ENCODE data around the gene IL16. TPM values are rescaled to one million over a fixed set of nuclear protein-coding genes. Genes with fewer than 3 reads are reported as not detected.

Gene IL16
- total and polyA plus RNA-seq, 9 of the 15 experiments (the other 6 are each of a cell fraction or from before 2014, with no cell fraction given): 1.4 to 18.8 (median 10.6) TPM

GRCh38 chr15:81152799-81153198 lies 43.9 kb upstream of the IL16 start:
- no peak for ATAC-seq
- Histone ChIP-seq H3K36me3 (ENCODE audit: control insufficient read depth, insufficient read depth, low read length) (peaks cover 21% of the 10 kb centered on the region; the same call in 1 of the 3 replicates), H3K4me2 (ENCODE audit: insufficient read depth, low read length) (no peak overlapping the region), H2AFZ (ENCODE audit: low read depth, low read length) (no peak overlapping the region), H3K4me1 (replicated peaks in 1 of 2; ENCODE audit: control insufficient read depth in 2 of 2, insufficient read depth in 2 of 2, low read length in 2 of 2) (no peaks in the 10 kb centered on the region; a peak in 2 of 5 replicates), H3K79me2 (ENCODE audit: control insufficient read depth, insufficient read depth, low read length) (no peaks in the 10 kb centered on the region), H3K27me3 (ENCODE audit: control insufficient read depth in 2 of 2, insufficient read depth in 2 of 2, low read length in 2 of 2) (no peaks in the 10 kb centered on the region), H3K9me3 (replicated peaks; ENCODE audit: control insufficient read depth, insufficient read depth, low read depth, low read length) (no peaks in the 10 kb centered on the region), H4K20me1 (replicated peaks; ENCODE audit: control insufficient read depth, insufficient read depth, low read length) (no peaks in the 10 kb centered on the region), H3K9ac (ENCODE audit: insufficient read depth in 1 of 2, low read depth in 2 of 2, low read length in 2 of 2) (no peak overlapping the region), H3K9me1 (ENCODE audit: control insufficient read depth, insufficient read depth, low read length) (no peaks in the 10 kb centered on the region), H3K4me3 (no peak overlapping the region), H3K27ac (ENCODE audit: extremely low read depth, low read depth, low read length) (no peak overlapping the region)
- no TSS peak for BruUV-seq (replicated peaks)
- TF ChIP-seq ZEB2 (IDR thresholded peaks at IDR 0.05) (no peak), RREB1 (CRISPR knock-in tag; IDR thresholded peaks at IDR 0.05) (no peak), CGGBP1 (CRISPR knock-in tag; IDR thresholded peaks at IDR 0.05) (no peak), ZNF140 (CRISPR knock-in tag; IDR thresholded peaks at IDR 0.05) (no peak), BRD4 (IDR thresholded peaks at IDR 0.05) (no peak), TAF15 (IDR thresholded peaks at IDR 0.05; ENCODE audit: low read depth, low read length) (no peak)
- CTCF ChIA-PET (ENCODE audit: low intra/inter-chr PET ratio): no interaction called here
- FAIRE-seq: no peak
- POLR2A ChIA-PET: no interaction called here
- intact Hi-C loops (cut with micrococcal nuclease): loop anchor here (5.0 kb wide), 1 partner anchor 155 kb away; no protein-coding TSS in a partner anchor
- DNase-seq (ENCODE audit: extremely low read depth in 1 of 4, low spot score in 3 of 4): no peak
- 79% methylated on average over 4 of the region's 4 CpGs for WGBS (ENCODE audit: insufficient coverage, low coverage, missing lambda C conversion rate)
- in situ Hi-C loops (cut with MboI): no loop called here
